SK-N-SH (cell line): Measurements from ENCODE around the gene TRAPPC3.

Experiments used
- EP300 ChIP-seq, 2 experiments: IDR thresholded peaks; 2 replicates each; pipeline versions ENCODE4 v1.4.0 to v1.6.1; 2012; ENCODE audit warnings: borderline replicate concordance in 1 of 2, low read depth in 1 of 2, low read length in 1 of 2
- EZH2phosphoT487 ChIP-seq: fragments of 200-600 bp; sonication (generic); IDR thresholded peaks from 2 replicates; pipeline ENCODE4 v1.6.1; 2017; ENCODE audit warnings: low read depth, mixed run types, mild to moderate bottlenecking, antibody characterized with exemption, moderate library complexity, borderline replicate concordance
- GABPA ChIP-seq: IDR thresholded peaks from 2 replicates; pipeline ENCODE4 v1.4.0; 2012; ENCODE audit warnings: low read depth, mild to moderate bottlenecking
- GATA2 ChIP-seq: sonication (generic); formaldehyde crosslinking; IDR thresholded peaks from 2 replicates; pipeline ENCODE4 v1.5.0; 2020; ENCODE audit warnings: mild to moderate bottlenecking, missing genetic modification reagents
- MXI1 ChIP-seq: IDR thresholded peaks from 2 replicates; pipeline ENCODE4 v1.6.1; 2012; ENCODE audit warnings: mild to moderate bottlenecking, low read depth, low read length, improper control_type of control experiment
- NRF1 ChIP-seq: IDR thresholded peaks from 2 replicates; pipeline ENCODE4 v1.6.1; 2012; ENCODE audit warnings: low read depth, mild to moderate bottlenecking, low read length
- RFX5 ChIP-seq: IDR thresholded peaks from 2 replicates; pipeline ENCODE4 v1.6.1; 2012; ENCODE audit warnings: mild to moderate bottlenecking, improper control_type of control experiment, low read length
- SIN3A ChIP-seq: IDR thresholded peaks from 2 replicates; pipeline ENCODE4 v1.6.1; 2012; ENCODE audit warnings: low read depth, mild to moderate bottlenecking, low read length, moderate library complexity, borderline replicate concordance
- TAF1 ChIP-seq: IDR thresholded peaks from 2 replicates; pipeline ENCODE4 v1.6.1; 2012; ENCODE audit warnings: low read depth, mild to moderate bottlenecking, low read length, moderate library complexity, borderline replicate concordance
- TF ChIP-seq, protein P1 (sequence below): fragments of 200-600 bp; sonication (generic); IDR thresholded peaks from 2 replicates; pipeline ENCODE4 v1.6.1; 2017; ENCODE audit warnings: antibody characterized with exemption, mild to moderate bottlenecking, moderate library complexity
- TF ChIP-seq, protein P2 (sequence below): IDR thresholded peaks from 2 replicates; pipeline ENCODE4 v1.4.0; 2012; ENCODE audit warnings: low read depth
- TF ChIP-seq, protein P3 (sequence below): fragments of 150-350 bp; IDR thresholded peaks from 2 replicates; pipeline ENCODE4 v1.6.1; 2017; ENCODE audit warnings: antibody characterized with exemption, low read length, low read depth, borderline replicate concordance

DNA sequence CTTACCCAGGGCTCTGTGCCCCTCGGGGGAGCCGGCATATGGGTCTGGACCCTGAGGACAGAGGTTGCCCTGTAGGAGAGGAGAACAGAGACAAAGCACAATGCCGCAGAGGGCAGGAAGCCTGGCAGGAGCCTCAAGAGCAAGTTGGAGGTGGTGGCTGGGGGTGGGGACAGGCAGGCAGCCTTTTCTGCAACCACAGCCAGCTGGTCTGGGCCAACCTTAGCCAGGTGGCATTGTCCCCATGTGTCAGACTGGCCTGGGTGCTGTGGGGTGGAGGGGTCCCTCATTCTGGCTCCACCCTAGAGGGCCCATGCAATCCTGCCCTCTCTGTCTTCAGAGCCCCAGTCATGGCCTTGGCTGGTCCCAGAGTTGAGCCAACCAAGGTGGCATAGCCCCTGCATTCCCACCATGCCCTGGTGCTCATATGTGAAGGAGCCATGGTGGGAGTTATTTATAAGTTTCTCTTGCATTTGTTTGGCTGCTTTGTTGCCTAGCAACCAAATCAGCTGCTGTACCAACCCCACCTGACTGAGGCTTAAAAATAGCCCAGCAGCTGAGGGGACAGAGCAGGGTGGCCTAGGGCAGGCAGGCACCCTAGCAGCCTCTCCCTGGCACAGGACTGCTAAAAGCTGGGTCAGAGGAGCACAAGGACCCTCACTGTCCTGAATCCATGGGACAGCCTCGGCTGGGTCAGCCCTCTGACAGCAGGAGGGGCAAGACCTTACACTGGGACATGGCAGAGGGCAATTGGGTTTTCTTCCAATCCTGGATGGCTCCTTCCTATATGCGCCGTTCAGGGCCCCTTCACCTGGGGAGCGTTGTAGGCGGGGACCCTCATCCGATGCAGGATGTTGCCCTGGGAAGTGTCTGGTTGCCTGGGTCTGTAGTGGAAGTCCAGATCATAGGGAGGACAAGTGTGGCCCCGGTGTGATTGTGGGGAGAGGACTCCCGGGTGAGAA lies 26.1 kb upstream of the TRAPPC3 start:
- TF ChIP-seq, protein P1, sequence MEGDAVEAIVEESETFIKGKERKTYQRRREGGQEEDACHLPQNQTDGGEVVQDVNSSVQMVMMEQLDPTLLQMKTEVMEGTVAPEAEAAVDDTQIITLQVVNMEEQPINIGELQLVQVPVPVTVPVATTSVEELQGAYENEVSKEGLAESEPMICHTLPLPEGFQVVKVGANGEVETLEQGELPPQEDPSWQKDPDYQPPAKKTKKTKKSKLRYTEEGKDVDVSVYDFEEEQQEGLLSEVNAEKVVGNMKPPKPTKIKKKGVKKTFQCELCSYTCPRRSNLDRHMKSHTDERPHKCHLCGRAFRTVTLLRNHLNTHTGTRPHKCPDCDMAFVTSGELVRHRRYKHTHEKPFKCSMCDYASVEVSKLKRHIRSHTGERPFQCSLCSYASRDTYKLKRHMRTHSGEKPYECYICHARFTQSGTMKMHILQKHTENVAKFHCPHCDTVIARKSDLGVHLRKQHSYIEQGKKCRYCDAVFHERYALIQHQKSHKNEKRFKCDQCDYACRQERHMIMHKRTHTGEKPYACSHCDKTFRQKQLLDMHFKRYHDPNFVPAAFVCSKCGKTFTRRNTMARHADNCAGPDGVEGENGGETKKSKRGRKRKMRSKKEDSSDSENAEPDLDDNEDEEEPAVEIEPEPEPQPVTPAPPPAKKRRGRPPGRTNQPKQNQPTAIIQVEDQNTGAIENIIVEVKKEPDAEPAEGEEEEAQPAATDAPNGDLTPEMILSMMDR = no peak
- TF ChIP-seq TAF1 (no peak), GABPA (no peak), EZH2phosphoT487 (no peak), EP300 (IDR thresholded peaks at IDR 0.05; ENCODE audit: borderline replicate concordance in 1 of 2, low read depth in 1 of 2, low read length in 1 of 2) (no peak), GATA2 (CRISPR knock-in tag) (no peak), MXI1 (no peak), RFX5 (no peak), SIN3A (no peak), NRF1 (no peak)
- TF ChIP-seq, protein P2, sequence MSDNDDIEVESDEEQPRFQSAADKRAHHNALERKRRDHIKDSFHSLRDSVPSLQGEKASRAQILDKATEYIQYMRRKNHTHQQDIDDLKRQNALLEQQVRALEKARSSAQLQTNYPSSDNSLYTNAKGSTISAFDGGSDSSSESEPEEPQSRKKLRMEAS = no peak
- TF ChIP-seq, protein P3, sequence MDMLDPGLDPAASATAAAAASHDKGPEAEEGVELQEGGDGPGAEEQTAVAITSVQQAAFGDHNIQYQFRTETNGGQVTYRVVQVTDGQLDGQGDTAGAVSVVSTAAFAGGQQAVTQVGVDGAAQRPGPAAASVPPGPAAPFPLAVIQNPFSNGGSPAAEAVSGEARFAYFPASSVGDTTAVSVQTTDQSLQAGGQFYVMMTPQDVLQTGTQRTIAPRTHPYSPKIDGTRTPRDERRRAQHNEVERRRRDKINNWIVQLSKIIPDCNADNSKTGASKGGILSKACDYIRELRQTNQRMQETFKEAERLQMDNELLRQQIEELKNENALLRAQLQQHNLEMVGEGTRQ = no peak
